ENCODE data around the gene VIPR2.

The VIPR2 gene

GRCh38 chr7:159078193-159078910, 66.3 kb downstream of the VIPR2 start:
- Histone ChIP-seq H2AFZ (ENCODE audit: low read depth, low read length) (no peak overlapping the region), H4K20me1 (ENCODE audit: insufficient read depth, low read length) (no peaks in the 10 kb centered on the region), H3K79me2 (ENCODE audit: insufficient read depth, low read length) (peaks cover 39% of the 10 kb centered on the region), H3K4me3 (ENCODE audit: low read depth in 1 of 2, low read length in 2 of 2) (no peak overlapping the region), H3K27ac (ENCODE audit: low read length) (no peak overlapping the region), H3K36me3 (ENCODE audit: insufficient read depth, low read length) (peaks cover 24% of the 10 kb centered on the region), H3K4me1 (ENCODE audit: insufficient read depth, low read length) (no peaks in the 10 kb centered on the region), H3K9ac (ENCODE audit: low read depth, low read length) (no peak overlapping the region), H3K4me2 (ENCODE audit: insufficient read depth, low read length) (no peak overlapping the region), H3K9me3 (ENCODE audit: insufficient read depth, low read length, severe bottlenecking) (no peaks in the 10 kb centered on the region), H3K27me3 (ENCODE audit: insufficient read depth, low read length, poor library complexity) (no peaks in the 10 kb centered on the region)
- TF ChIP-seq EZH2 (IDR thresholded peaks at IDR 0.05; ENCODE audit: borderline replicate concordance, low read depth, low read length, severe bottlenecking) = no peak
- no peak for TF ChIP-seq CTCF (IDR thresholded peaks at IDR 0.05; ENCODE audit: borderline replicate concordance, extremely low read depth, low read length, poor library complexity, severe bottlenecking)
- DNase-seq (no peak), ATAC-seq (ENCODE audit: insufficient read depth, low read depth) (no peak)

GRCh38 chr7:159076333-159076732, 68.3 kb downstream of the VIPR2 start:
- Histone ChIP-seq H3K27ac (ENCODE audit: low read length) (no peak overlapping the region), H3K9me3 (ENCODE audit: insufficient read depth, low read length, severe bottlenecking) (no peaks in the 10 kb centered on the region), H3K79me2 (ENCODE audit: insufficient read depth, low read length) (peaks cover 38% of the 10 kb centered on the region), H3K9ac (ENCODE audit: low read depth, low read length) (no peak overlapping the region), H2AFZ (ENCODE audit: low read depth, low read length) (no peak overlapping the region), H3K27me3 (ENCODE audit: insufficient read depth, low read length, poor library complexity) (no peaks in the 10 kb centered on the region), H3K36me3 (ENCODE audit: insufficient read depth, low read length) (peaks cover 17% of the 10 kb centered on the region), H4K20me1 (ENCODE audit: insufficient read depth, low read length) (no peaks in the 10 kb centered on the region), H3K4me1 (ENCODE audit: insufficient read depth, low read length) (peaks cover 11% of the 10 kb centered on the region), H3K4me2 (ENCODE audit: insufficient read depth, low read length) (no peak overlapping the region), H3K4me3 (ENCODE audit: low read depth in 1 of 2, low read length in 2 of 2) (no peak overlapping the region)
- no peak for DNase-seq
- TF ChIP-seq CTCF (IDR thresholded peaks at IDR 0.05; ENCODE audit: borderline replicate concordance, extremely low read depth, low read length, poor library complexity, severe bottlenecking) (no peak), EZH2 (IDR thresholded peaks at IDR 0.05; ENCODE audit: borderline replicate concordance, low read depth, low read length, severe bottlenecking) (no peak)
- no peak for ATAC-seq (ENCODE audit: insufficient read depth, low read depth)

GRCh38 chr7:159075563-159076238, 69.0 kb downstream of the VIPR2 start:
- H4K20me1 ChIP-seq (ENCODE audit: insufficient read depth, low read length) = no peaks in the 10 kb centered on the region
- H3K79me2 ChIP-seq (ENCODE audit: insufficient read depth, low read length) = peaks cover 45% of the 10 kb centered on the region
- TF ChIP-seq EZH2 (IDR thresholded peaks at IDR 0.05; ENCODE audit: borderline replicate concordance, low read depth, low read length, severe bottlenecking) (no peak), CTCF (IDR thresholded peaks at IDR 0.05; ENCODE audit: borderline replicate concordance, extremely low read depth, low read length, poor library complexity, severe bottlenecking) (no peak)
- H3K9ac ChIP-seq (ENCODE audit: low read depth, low read length) = no peak overlapping the region
- DNase-seq (no peak), ATAC-seq (ENCODE audit: insufficient read depth, low read depth) (no peak)
- no peaks in the 10 kb centered on the region for H3K9me3 ChIP-seq (ENCODE audit: insufficient read depth, low read length, severe bottlenecking)
- H3K4me2 ChIP-seq (ENCODE audit: insufficient read depth, low read length) = no peak overlapping the region
- H2AFZ ChIP-seq (ENCODE audit: low read depth, low read length) = no peak overlapping the region
- H3K27me3 ChIP-seq (ENCODE audit: insufficient read depth, low read length, poor library complexity) = no peaks in the 10 kb centered on the region
- H3K36me3 ChIP-seq (ENCODE audit: insufficient read depth, low read length) = peaks cover 24% of the 10 kb centered on the region
- H3K27ac ChIP-seq (ENCODE audit: low read length) = no peak overlapping the region
- peaks cover 17% of the 10 kb centered on the region for H3K4me1 ChIP-seq (ENCODE audit: insufficient read depth, low read length)
- no peak overlapping the region for H3K4me3 ChIP-seq (ENCODE audit: low read depth in 1 of 2, low read length in 2 of 2)
